Osteocyte (in vitro differentiated cells): ENCODE results near the gene ZMAT5. TPM values are rescaled to one million over a fixed set of nuclear protein-coding genes. Genes with fewer than 3 reads are reported as not detected.
"Not testable (repeated sequence)": the region's sequence is repeated elsewhere in the genome, so short reads cannot be mapped to it uniquely, and the experiment has no call there.

ENCODE experiments used
- DNase-seq: peaks from one replicate; pipeline ENCODE4 v3.0.0; 2021; ENCODE audit warnings: mixed read lengths; ENCODE audit not compliant: unreplicated experiment; ENCODE audit errors: extremely low spot score
- H3K27ac Mint-ChIP-seq: one replicate; pipeline ENCODE4 v1.8.0; 2021; ENCODE audit warnings: mild to moderate bottlenecking, mixed read lengths; ENCODE audit not compliant: unreplicated experiment
- H3K27me3 Mint-ChIP-seq: one replicate; pipeline ENCODE4 v1.8.0; 2021; ENCODE audit warnings: mixed read lengths; ENCODE audit not compliant: unreplicated experiment
- H3K36me3 Mint-ChIP-seq: one replicate; pipeline ENCODE4 v1.8.0; 2021; ENCODE audit warnings: mixed read lengths; ENCODE audit not compliant: unreplicated experiment
- H3K4me1 Mint-ChIP-seq: one replicate; pipeline ENCODE4 v1.8.0; 2021; ENCODE audit warnings: mixed read lengths; ENCODE audit not compliant: unreplicated experiment
- H3K4me3 Mint-ChIP-seq: one replicate; pipeline ENCODE4 v1.8.0; 2021; ENCODE audit warnings: mild to moderate bottlenecking, moderate library complexity, mixed read lengths; ENCODE audit not compliant: unreplicated experiment
- H3K9me3 Mint-ChIP-seq: one replicate; pipeline ENCODE4 v1.8.0; 2021; ENCODE audit warnings: mixed read lengths; ENCODE audit not compliant: unreplicated experiment
- CTCF ChIP-seq: fragments of 200-600 bp; sonication (generic); IDR thresholded peaks from 2 replicates; pipeline ENCODE4 v1.5.0; 2021; ENCODE audit warnings: antibody characterized with exemption, mild to moderate bottlenecking, moderate library complexity
- total RNA-seq: library from RNA; stranded (reverse); gene quantifications from 2 replicates; pipeline ENCODE4 v1.2.1, GENCODE V29; 2021

The ZMAT5 gene
- total RNA-seq, 1 donor from 2014 or later, result 25.0 TPM

- Mint-ChIP-seq H3K4me1 (peaks cover 12% of the 10 kb centered on the region), H3K9me3 (no peaks in the 10 kb centered on the region), H3K4me3 (no peak overlapping the region), H3K27me3 (no peaks in the 10 kb centered on the region), H3K36me3 (no peaks in the 10 kb centered on the region), H3K27ac (no peak overlapping the region)
- DNase-seq, result no peak
- no peak for TF ChIP-seq CTCF
Measured at GRCh38 chr22:29757096-29757495, 9.7 kb downstream of the ZMAT5 start.

- H3K9me3 Mint-ChIP-seq, result no peaks in the 10 kb centered on the region
- H3K4me1 Mint-ChIP-seq, result peaks cover 12% of the 10 kb centered on the region
- TF ChIP-seq CTCF, result no peak
- no peaks in the 10 kb centered on the region for H3K27me3 Mint-ChIP-seq
- no peaks in the 10 kb centered on the region for H3K36me3 Mint-ChIP-seq
- H3K27ac Mint-ChIP-seq, result no peak overlapping the region
- no peak for DNase-seq
- H3K4me3 Mint-ChIP-seq, result no peak overlapping the region
Measured at GRCh38 chr22:29756341-29756740, 10.5 kb downstream of the ZMAT5 start.

- H3K4me1 Mint-ChIP-seq, result peaks cover 12% of the 10 kb centered on the region
- H3K27me3 Mint-ChIP-seq, result no peaks in the 10 kb centered on the region
- no peak for TF ChIP-seq CTCF
- no peak overlapping the region for H3K4me3 Mint-ChIP-seq
- H3K9me3 Mint-ChIP-seq, result no peaks in the 10 kb centered on the region
- no peaks in the 10 kb centered on the region for H3K36me3 Mint-ChIP-seq
- no peak for DNase-seq
- H3K27ac Mint-ChIP-seq, result no peak overlapping the region
Measured at GRCh38 chr22:29755889-29756288, 10.9 kb downstream of the ZMAT5 start.

- DNase-seq, H3K27ac Mint-ChIP-seq, H3K27me3 Mint-ChIP-seq, H3K36me3 Mint-ChIP-seq, H3K4me3 Mint-ChIP-seq, H3K9me3 Mint-ChIP-seq: not testable (repeated sequence)
- peaks cover 12% of the 10 kb centered on the region for H3K4me1 Mint-ChIP-seq
Measured at GRCh38 chr22:29754658-29755395, 12.0 kb downstream of the ZMAT5 start.

GRCh38 chr22:29753808-29754657 is 12.8 kb downstream of the ZMAT5 start:
- no peak overlapping the region for H3K27ac Mint-ChIP-seq
- no peaks in the 10 kb centered on the region for H3K27me3 Mint-ChIP-seq
- no peak for TF ChIP-seq CTCF
- no peak for DNase-seq
- no peaks in the 10 kb centered on the region for H3K36me3 Mint-ChIP-seq
- no peaks in the 10 kb centered on the region for H3K9me3 Mint-ChIP-seq
- H3K4me3 Mint-ChIP-seq, result no peak overlapping the region
- peaks cover 9% of the 10 kb centered on the region for H3K4me1 Mint-ChIP-seq
